GM18907 (cell line): ENCODE measurements around the gene GRIN2A.

ENCODE experiments used
- ATAC-seq: cut with Tn5 transposase; IDR thresholded peaks from one replicate; pipeline ENCODE4 v1.9.1; 2021; ENCODE audit warnings: mild to moderate bottlenecking, moderate library complexity; ENCODE audit not compliant: unreplicated experiment

Gene GRIN2A

DNA sequence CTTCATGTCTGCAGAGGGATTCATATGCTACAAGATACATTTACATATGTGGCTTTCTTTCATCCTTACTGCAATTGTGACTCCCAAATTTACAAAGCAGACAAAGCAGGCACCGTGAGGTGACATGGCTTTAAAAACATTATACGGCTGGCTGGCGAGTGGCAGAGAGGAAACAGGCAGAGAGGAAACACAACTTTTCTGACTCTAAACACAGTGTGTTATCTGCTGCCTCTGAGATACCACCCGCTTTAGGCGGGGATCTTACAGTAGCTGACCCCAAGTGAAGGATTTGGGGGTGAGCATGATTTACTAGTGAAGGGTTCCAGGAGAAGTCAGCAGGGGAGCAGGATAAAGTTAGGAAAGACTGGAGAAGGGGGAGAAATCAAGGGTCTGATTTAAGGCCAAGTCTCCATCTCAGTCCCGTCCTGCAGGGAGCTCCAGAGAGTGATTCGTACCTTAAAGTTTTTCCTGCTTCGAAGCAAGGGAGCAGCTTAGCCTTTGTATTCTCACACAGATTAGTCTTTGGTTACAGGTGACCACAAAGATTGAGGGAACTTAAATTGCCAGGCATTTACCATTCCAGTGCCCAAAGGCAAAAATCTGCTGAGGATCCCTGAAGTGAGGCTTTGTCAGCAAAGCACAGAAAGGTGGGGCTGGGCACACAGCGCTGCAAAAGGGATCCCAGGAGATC is 355.0 kb downstream of the GRIN2A start:
- ATAC-seq = no peak

DNA sequence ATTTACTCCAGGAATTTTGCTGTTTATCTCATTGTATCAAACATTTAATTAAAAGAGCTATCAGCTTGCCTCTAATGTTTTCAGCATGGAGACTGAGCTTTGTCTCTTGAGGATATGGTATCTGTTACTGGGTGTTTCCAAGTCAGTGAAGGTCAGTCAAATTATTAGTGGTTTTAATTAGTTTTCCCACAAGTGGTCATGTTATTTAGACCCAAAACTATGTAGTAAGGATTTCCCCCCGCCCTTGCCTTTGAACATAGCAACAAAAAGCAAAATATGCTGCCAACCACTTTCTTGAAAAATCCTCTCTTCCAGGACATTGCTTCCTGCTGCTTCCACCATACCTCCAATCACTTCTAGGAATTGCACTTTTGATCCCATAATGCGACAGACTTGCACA is 355.6 kb downstream of the GRIN2A start:
- ATAC-seq = no peak

DNA sequence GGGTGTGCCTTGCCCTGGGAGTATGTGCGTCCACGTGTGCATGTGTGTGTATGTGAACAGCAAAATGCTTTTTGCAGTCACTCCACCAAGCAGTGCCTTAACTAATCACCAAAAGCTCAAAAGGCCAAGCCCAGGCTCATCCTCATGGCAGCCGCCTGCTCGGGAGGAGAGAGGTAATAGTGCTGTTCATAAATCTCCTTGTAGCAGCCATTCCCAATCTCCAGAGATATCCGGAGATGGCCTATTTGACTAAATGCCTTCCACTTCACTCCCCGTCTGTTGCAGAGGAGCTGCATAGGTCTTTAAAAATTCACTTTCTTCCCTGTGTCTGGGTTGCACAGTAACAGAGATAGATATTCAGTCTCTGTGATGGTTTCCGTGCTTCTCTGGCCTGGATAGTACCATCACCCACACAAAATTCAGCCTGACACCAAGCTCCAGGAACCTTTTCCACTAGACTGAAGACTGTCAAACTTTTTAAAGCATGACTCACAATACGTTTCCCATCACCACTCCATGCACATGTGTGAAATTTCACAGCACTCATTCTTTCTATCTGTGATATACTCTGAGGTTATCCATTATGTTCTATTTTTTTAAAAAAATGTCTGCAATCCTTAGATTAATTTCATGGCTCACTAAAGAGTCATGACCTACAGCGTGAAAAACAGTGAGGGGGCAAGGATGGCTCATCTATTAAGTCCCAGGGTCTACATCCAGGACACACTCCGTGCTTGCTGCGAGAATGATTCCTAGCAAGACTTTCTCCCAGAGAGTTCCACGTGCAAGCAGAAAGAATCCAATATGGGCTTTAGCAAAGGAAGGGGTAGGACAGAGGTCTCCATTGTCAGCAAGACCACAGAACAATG is 357.8 kb downstream of the GRIN2A start:
- no peak for ATAC-seq

DNA sequence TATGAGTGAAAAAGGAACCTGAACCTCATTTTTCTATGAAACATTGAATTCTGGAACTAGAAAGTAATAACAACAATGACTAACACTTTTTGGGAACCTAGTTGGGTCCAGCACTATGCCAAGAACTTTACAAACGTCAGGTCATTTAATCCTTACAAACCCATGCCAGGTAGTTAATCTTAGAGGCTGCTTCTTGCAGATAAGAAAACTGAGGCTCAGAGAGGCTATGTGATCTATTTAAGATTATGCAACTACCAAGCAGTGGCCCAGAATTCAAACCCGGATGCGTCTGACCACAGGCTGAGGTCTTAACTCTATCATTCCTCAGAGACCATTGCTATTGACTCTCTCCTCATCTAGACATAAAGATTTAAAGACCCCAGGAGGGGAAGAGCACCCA is 358.7 kb downstream of the GRIN2A start:
- no peak for ATAC-seq

DNA sequence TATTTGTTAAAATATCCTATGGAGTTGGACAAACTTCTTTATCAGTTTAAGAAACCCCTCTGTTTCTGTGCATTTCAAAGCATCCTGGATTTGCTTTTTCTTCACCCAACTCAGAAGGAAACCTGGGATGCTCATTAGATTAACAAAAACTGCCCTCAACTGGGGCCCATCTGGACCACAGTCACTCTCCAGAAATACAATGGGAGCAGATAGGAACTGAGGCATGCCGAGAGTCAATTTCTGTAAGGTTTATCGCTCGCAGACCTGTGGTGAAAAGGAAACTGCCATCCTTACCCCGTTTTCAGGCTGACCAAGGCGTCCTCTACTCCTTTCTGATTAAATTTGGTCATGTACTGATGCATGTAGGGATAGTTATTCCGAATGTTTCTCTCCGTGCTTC is 360.3 kb downstream of the GRIN2A start:
- ATAC-seq = no peak

DNA sequence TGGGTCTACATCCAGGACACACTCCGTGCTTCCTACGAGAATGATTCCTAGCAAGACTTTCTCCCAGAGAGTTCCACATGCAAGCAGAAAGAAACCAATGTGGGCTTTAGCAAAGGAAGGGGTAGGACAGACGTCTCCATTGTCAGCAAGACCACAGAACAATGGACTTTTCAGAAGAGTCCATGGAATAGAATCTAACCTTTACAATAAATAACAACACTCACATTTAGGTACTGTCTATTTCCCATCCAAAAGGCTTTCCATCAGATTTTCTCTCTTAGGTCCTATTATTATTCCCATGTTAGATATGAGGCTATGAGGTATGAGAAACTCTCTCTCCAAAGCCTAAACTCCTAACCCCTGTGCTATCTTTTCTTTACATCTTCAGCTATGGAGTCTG is 360.9 kb downstream of the GRIN2A start:
- no peak for ATAC-seq

DNA sequence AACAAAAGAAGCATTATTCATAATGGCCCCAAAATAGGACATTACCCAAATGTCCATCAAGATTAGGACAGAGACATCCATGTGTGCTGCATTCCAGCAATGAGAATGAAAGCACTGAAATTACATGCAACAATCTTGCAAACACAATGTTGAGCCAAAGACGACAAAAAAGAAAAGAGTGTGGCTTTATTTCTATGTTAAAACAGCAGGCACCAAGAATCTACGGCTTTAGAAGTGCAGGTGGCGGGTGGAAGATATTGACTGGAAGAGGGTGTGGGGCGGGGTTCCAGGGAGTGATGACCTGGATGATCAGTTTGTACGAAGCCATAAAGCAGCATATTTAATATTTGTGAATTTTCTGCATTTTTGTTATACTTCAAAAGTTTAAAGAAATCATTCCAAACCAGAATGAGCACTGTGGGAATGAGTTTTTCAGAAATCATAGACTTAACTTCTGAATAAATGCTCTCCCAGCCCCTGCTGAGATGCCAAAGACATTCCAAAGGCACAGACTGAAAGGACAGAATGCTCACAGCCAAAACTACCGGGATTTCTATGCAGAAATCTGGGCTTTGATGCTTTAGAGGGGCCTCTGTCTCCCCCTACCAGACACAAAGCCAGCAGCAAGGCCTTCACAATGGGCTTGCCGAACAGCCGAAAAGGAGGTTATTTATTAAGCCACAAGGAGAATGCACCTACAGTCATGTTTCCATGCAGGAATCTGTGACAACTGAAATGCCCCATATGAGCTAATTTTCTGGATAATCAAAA is 361.6 kb downstream of the GRIN2A start:
- no peak for ATAC-seq

DNA sequence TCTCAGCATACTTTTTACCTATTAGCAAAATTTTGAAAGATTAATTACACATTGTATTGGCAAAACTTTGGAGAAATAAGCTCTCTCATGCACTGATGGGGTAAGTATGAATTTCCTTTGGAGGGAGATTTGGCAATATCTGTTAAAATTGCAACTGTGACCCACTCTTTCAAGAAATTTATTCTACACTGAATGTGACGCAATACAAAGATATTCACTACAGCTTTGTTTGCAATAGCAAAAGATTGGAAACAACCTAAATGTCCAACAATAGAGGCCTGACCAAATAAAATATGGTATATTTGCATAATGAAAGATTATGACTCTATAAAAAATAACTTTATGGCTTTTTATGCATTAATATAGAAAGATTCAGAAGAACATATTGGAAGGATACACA is 363.5 kb downstream of the GRIN2A start:
- ATAC-seq = no peak

DNA sequence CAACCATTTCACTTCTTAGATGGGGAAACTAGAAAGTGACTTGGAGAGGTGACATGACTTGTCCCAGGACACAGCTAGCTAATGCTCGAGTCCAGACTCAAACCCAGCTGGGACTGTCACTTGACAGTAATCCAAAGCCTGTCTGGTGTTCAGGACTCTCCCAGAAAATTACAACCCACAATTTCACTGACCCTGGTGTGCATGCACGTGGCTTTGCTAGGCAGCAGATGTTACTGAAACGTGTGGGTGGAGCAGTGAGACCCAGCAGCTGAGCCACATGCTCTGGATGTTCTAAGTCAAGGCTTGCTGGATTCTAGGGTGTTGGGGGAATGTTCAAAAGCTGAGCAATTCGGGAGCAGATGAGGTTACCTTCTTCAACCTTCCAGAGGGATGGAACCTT is 364.6 kb downstream of the GRIN2A start:
- ATAC-seq = no peak

DNA sequence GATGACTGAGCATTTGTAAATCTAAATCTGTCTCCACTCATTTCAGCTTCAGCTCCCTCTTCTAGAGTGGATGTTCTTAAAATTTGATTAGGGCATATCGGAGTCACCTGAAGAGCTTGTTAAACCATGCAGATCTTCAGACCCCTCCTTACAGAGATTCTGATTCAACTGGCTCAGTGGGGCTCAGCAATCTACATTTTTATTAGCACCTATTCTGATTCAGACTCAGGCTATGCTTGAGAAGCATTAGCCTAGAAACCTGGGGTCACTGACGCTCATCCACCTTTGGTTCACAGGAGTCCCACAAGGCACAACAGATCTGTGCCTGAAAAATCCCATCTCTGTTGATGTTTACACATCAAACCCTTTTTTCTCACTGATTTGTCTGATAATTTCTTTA is 365.6 kb downstream of the GRIN2A start:
- ATAC-seq = no peak

DNA sequence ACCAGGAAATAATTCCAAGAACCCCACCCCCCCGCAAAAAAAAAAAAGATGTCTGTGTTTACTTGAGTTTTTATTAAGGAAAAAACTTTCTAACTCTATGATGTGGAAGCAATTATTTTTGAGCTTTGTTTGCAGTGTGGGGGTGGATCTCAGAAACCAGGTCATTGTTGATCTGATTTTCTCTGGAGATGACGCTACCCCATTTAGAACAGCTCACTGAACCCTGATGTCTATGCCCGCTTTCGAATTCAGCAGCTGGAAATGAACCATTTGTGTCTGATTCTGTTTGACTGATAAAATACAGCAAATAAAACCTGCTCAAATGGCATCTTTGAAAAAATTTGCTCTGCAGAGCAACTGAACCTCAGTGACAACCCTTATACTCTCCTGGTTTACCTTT is 368.6 kb downstream of the GRIN2A start:
- ATAC-seq = no peak

DNA sequence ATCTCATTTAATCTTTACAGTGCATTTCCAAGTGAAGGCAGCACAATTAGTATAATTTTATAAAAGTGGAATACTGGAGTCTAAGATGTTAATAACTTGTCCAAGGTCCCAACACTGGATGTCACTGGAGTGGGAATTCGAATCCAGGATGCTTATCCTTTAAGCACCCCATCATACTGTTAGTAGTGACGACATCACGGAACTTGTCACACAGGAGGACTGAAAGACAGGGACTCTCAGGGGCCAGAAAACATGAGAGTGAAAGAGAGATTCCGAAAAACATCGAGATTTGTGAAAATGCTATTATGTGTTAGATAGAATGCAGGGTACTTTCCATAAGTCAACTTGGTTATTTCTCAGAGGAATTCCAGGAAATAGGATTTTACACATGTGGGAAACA is 374.0 kb downstream of the GRIN2A start:
- ATAC-seq = no peak

DNA sequence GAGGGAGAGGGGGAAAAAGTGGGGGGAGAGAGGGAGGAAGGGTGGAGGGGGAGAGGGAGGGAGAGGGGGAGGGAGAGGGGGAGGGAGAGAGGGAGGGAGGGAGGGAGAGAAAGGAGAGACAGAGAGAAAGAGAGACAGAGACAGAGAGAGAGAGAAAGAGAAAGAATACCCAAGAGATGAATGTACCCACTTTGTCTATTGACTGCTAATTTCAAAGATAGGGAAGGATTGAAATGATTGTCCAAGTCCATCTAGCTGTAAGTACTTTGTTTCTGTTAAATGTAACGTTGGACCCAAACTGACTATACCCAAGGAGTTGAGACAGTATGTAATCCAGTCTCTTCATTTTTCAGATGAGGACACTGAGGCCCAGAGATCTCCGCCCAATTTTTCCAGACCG is 374.9 kb downstream of the GRIN2A start:
- no peak for ATAC-seq

DNA sequence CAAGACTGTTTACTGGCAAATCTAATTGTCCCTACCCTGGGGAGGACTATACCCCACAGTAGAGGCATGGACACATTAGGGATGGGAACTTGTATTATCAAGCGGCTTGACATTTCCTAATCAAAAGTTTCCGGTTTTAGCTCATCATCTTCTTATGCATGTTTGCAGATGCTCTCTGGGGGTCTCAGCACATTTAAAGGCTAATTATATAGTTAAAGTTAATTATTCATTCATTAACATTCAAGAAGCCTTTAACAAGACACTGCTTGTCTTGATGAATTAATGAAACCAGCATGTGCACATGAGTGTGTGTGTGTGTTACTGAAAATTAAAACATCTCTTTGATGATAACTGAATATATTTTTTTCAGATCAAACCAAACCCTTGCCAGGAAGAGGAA is 377.1 kb downstream of the GRIN2A start:
- no peak for ATAC-seq

DNA sequence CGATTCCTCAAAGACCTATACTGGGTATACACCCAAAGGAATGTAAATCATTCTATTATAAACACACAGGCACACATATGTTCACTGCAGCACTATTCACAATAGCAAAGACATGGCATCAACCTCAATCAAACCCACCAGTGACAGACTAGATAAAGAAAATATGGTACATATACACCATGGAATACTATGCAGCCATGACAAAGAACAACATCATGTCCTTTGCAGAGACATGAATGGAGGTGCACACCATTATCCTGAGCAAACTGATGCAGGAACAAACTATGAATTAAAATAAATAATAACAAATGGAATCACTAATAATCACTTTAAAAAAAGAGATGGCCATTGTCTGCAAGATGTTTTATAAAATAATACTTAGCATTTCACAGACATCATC is 380.1 kb downstream of the GRIN2A start:
- no peak for ATAC-seq

DNA sequence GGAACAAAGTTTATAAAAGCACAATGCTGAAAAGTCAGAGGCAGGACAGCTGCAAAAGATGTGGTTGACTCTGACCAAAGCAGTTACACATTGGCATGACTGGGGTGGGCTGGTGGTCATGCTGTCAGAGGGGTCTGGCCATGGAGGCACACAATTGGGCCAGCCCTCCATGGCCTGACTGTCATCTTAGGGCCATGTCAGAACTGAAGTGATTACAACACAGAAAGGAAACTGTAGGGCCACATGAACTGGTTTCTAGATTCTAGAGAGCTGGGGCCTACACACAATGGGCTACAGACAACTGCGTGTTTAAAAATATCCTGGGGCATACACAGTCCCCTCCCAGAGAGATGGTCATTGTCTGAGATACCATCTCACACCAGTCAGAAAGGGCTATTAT is 380.6 kb downstream of the GRIN2A start:
- ATAC-seq = no peak

DNA sequence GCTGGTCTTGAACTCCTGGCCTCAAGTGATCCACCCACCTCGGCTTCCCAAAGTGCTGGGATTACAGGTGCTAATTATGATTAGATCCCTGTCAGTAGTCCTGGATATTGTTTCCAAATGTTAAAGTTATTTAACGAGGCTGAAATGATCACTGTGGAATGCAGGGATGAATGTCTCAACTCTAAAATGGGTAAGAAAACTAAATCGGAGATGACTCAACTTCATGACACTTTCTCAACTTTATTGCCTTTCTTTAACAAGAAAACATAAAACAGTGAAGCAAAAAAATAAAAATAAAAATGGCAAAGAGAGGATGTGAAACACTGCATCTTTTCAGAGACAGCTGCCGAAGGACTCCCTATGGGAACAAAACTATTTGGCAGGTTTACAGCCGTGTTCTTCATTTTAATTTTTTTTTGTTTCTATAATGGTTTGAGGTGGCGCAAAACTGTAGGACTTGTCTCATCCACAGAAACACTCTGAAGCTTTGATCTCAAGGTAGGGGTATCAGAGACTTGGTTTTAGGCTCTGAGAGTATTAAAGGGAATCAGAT is 382.0 kb downstream of the GRIN2A start:
- no peak for ATAC-seq

DNA sequence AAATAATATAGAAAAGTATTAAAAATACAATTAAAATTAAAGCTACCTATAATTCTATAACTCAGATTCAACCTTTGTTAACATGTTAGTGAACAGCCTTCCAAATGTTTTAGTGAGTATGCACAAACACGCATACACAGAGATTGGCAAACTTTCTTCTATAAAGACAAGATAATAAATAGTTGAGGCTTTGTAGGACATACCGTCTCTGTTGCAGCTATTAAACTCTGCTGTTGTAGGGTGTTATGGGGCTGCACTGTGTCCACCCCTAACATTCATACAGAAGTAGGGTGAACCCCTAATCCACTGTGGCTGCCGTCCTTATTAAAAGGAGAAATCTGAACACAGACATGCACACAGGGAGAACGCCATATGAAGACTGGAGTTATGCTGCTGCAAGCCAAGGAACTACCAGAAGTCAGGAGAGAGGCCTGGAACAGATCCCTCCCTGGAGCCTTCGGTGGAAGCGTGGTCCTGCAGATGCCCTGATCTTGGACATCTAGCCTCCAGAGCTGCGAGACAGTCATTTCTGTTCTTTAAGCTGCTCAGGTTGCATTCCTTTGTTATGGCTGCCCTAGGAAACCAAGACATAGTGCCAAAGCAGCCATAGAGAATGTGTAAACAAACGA is 383.2 kb downstream of the GRIN2A start:
- no peak for ATAC-seq

DNA sequence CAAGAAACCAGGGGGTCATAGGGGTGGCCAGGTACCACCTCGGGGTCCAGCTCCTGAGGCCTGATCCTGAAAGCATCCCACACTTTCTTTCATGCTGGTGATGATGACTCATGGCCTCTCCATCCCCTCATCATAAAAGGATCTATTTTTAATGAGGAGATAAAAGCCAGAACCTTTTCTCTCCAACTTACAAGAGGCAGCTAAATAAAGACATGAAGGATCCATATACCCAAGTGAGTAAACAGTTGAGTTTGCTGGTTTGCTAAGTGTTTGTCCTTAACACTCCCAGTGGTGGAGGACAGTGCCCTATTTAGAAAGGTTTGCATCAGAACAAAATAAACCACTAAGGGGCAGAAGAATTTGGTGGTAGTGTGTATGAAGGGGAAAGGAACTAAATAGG is 383.8 kb downstream of the GRIN2A start:
- no peak for ATAC-seq

DNA sequence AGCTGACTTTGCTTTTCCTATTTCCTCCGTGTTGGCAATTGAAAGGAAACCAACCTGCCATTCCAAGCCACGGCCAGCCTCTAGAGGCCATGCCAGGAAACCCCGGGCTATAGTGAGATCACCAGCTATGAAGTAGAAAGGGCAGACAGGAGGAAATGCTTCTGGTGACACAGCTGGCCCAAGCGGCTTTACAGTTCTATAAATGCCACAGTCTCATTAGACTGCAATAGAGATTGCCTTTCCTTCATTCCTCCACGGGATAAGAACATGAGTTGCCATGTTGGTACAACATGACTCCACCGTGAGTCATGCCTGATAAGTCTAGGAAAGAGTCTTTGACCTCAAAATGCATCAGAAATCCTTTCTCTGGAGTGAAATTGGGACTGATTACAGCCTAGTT is 384.9 kb downstream of the GRIN2A start:
- ATAC-seq = no peak

DNA sequence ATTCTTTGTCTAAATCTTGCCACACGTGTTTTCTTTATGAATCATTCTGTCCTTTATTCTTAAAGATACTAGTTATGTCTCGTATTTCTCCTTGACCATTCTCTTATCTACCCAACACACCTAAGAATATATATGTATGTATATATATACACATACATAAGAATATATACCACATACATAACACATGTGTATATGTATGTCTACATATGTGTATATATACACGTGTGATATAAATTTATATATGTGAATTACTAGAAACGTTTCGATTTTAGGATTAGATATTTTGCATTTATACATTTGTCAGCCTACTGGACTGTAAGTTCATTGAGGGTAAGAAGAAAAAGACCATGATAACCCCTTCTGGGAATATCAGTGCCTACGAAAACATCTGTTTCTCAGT is 388.6 kb downstream of the GRIN2A start:
- no peak for ATAC-seq
